Liver (tissue), 9 donors: ENCODE results near the gene NRG2. TPM values are rescaled to one million over a fixed set of nuclear protein-coding genes. Genes with fewer than 3 reads are reported as not detected.

ENCODE experiments used
- DNase-seq: peaks from one replicate; pipeline ENCODE4 v3.0.0-alpha.2; 2017; ENCODE audit warnings: low spot score
- H3K27ac ChIP-seq, 2 donors: one replicate each; pipeline ENCODE4 v1.7.0; 2013; ENCODE audit warnings: inconsistent platforms in 2 of 2, low read length in 2 of 2, control low read depth in 1 of 2, low read depth in 1 of 2, mild to moderate bottlenecking in 1 of 2
- H3K27me3 ChIP-seq, 4 donors: one replicate each; pipeline versions ENCODE4 v1.6.1 to v1.7.0; 2013; ENCODE audit warnings: low read length in 3 of 4, inconsistent platforms in 1 of 4, mild to moderate bottlenecking in 1 of 4, moderate library complexity in 1 of 4; ENCODE audit not compliant: control insufficient read depth in 4 of 4, insufficient read depth in 4 of 4
- H3K36me3 ChIP-seq, 4 donors: one replicate each; pipeline versions ENCODE4 v1.6.1 to v1.7.0; 2013; ENCODE audit warnings: low read length in 3 of 4, mild to moderate bottlenecking in 3 of 4, low read depth in 1 of 4, moderate library complexity in 1 of 4; ENCODE audit not compliant: control insufficient read depth in 4 of 4, insufficient read depth in 3 of 4
- H3K4me1 ChIP-seq, 4 donors: one replicate each; pipeline versions ENCODE4 v1.6.1 to v1.7.0; 2013; ENCODE audit warnings: low read length in 3 of 4, mild to moderate bottlenecking in 3 of 4, moderate library complexity in 1 of 4; ENCODE audit not compliant: control insufficient read depth in 4 of 4, insufficient read depth in 4 of 4
- H3K4me3 ChIP-seq, 3 donors: one replicate each; pipeline versions ENCODE4 v1.6.1 to v1.7.0; 2013; ENCODE audit warnings: low read length in 3 of 3, control low read depth in 1 of 3, low read depth in 1 of 3, mild to moderate bottlenecking in 1 of 3
- H3K9ac ChIP-seq, 2 donors: one replicate each; pipeline ENCODE4 v1.7.0; 2013; ENCODE audit warnings: low read length in 2 of 2, mild to moderate bottlenecking in 2 of 2, moderate library complexity in 2 of 2, control low read depth in 1 of 2, low read depth in 1 of 2
- H3K9me3 ChIP-seq, 4 donors: one replicate each; pipeline versions ENCODE4 v1.6.1 to v1.7.0; 2013; ENCODE audit warnings: low read length in 3 of 4; ENCODE audit not compliant: control insufficient read depth in 4 of 4
- CTCF ChIP-seq: fragments of 150-350 bp; IDR thresholded peaks from 2 replicates; pipeline ENCODE4 v1.5.1; 2017; ENCODE audit warnings: improper control_type of control experiment, low read depth, low read length; ENCODE audit not compliant: missing input control
- EGR1 ChIP-seq, 2 donors: IDR thresholded peaks; 2 replicates each; pipeline ENCODE4 v1.6.1; 2016 to 2018; ENCODE audit warnings: antibody characterized with exemption in 2 of 2, low read depth in 2 of 2
- FOXA1 ChIP-seq: IDR thresholded peaks from 2 replicates; pipeline ENCODE4 v1.6.1; 2016; ENCODE audit warnings: antibody characterized with exemption
- FOXA2 ChIP-seq: IDR thresholded peaks from 2 replicates; pipeline ENCODE4 v1.6.1; 2016; ENCODE audit warnings: antibody characterized with exemption
- GABPA ChIP-seq, 2 donors: IDR thresholded peaks in 1 of 2; conservative IDR thresholded peaks in 1 of 2; 2 replicates each; pipeline ENCODE4 v1.6.1; 2016; ENCODE audit warnings: antibody characterized with exemption in 2 of 2, mild to moderate bottlenecking in 1 of 2, moderate library complexity in 1 of 2
- HNF4A ChIP-seq, 2 donors: conservative IDR thresholded peaks; 2 replicates each; pipeline ENCODE4 v1.6.1; 2016; ENCODE audit warnings: antibody characterized with exemption in 2 of 2, mild to moderate bottlenecking in 2 of 2
- HNF4G ChIP-seq: IDR thresholded peaks from 2 replicates; pipeline ENCODE4 v1.6.1; 2016; ENCODE audit warnings: antibody characterized with exemption
- JUND ChIP-seq, 2 donors: IDR thresholded peaks; 2 replicates each; pipeline ENCODE4 v1.6.1; 2016; ENCODE audit warnings: antibody characterized with exemption in 2 of 2
- MAX ChIP-seq: IDR thresholded peaks from 2 replicates; pipeline ENCODE4 v1.6.1; 2016; ENCODE audit warnings: antibody characterized with exemption
- NR2F2 ChIP-seq: IDR thresholded peaks from 2 replicates; pipeline ENCODE4 v1.6.1; 2016; ENCODE audit warnings: antibody characterized with exemption
- REST ChIP-seq: IDR thresholded peaks from 2 replicates; pipeline ENCODE4 v1.6.1; 2016; ENCODE audit warnings: antibody characterized with exemption, mild to moderate bottlenecking
- RXRA ChIP-seq, 2 donors: IDR thresholded peaks; 2 replicates each; pipeline ENCODE4 v1.6.1; 2017 to 2018; ENCODE audit warnings: antibody characterized with exemption in 2 of 2, mild to moderate bottlenecking in 1 of 2
- SP1 ChIP-seq: IDR thresholded peaks from 2 replicates; pipeline ENCODE4 v1.6.1; 2018; ENCODE audit warnings: antibody characterized with exemption, mild to moderate bottlenecking
- TAF1 ChIP-seq: conservative IDR thresholded peaks from 2 replicates; pipeline ENCODE4 v1.6.1; 2016; ENCODE audit warnings: antibody characterized with exemption, mild to moderate bottlenecking
- YY1 ChIP-seq: IDR thresholded peaks from 2 replicates; pipeline ENCODE4 v1.6.1; 2016; ENCODE audit warnings: antibody characterized with exemption, mild to moderate bottlenecking
- WGBS: extraction: QIAGEN DNeasy Blood & Tissue Kit; methylation state at CpG from one replicate; pipeline ENCODE4 v1.1.7; 2013; 5-methylcytosine and 5-hydroxymethylcytosine counted together
- polyA plus RNA-seq, 2 donors: library from polyadenylated mRNA; stranded (reverse) in 1 of 2; unstranded in 1 of 2; fragments of 200-250 nt in 1 of 2; fragments of >200 nt in 1 of 2; fragmentation: Nextera tagmentation in 1 of 2; extraction: Ambion mirVana in 1 of 2; gene quantifications; one replicate each; pipeline versions ENCODE4 v1.2.1 to v1.2.3, GENCODE V29; 2013 to 2015
- total RNA-seq, 2 donors: library from RNA; depleted of rRNA; stranded (reverse); fragments of >200 nt; gene quantifications; one replicate each; pipeline ENCODE4 v1.2.3, GENCODE V29; 2014
- donor health status: healthy.
- donor health status: healthy.
- donor health status: healthy.
- donor health status: healthy.
- donor health status: healthy.

NRG2 gene
- total and polyA plus RNA-seq, 4 donors = 0.07 to 0.08 TPM; not detected in 2

- 97% methylated on average over 5 of the region's 5 CpGs for WGBS
- no peak for DNase-seq
- no peak for TF ChIP-seq HNF4A (conservative IDR thresholded peaks at IDR 0.05)
- H3K27me3 ChIP-seq = no peaks in the 10 kb centered on the region
- no peak overlapping the region for H3K27ac ChIP-seq
- H3K9me3 ChIP-seq = no peaks in the 10 kb centered on the region
- no peaks in the 10 kb centered on the region for H3K4me1 ChIP-seq
- no peak overlapping the region for H3K4me3 ChIP-seq
- no peaks in the 10 kb centered on the region for H3K36me3 ChIP-seq
- no peak overlapping the region for H3K9ac ChIP-seq
Measured at GRCh38 chr5:139854953-139855352, 188.1 kb downstream of the NRG2 start.

- Histone ChIP-seq H3K4me1 (no peaks in the 10 kb centered on the region), H3K4me3 (no peak overlapping the region), H3K27ac (no peak overlapping the region), H3K9ac (no peak overlapping the region), H3K9me3 (no peaks in the 10 kb centered on the region), H3K27me3 (no peaks in the 10 kb centered on the region), H3K36me3 (no peaks in the 10 kb centered on the region)
- no peak for DNase-seq
- TF ChIP-seq NR2F2 (no peak), RXRA (IDR thresholded peaks at IDR 0.05) (no peak), SP1 (no peak), TAF1 (no peak), FOXA2 (no peak), MAX (no peak), HNF4A (conservative IDR thresholded peaks at IDR 0.05) (no peak), YY1 (no peak)
- 98% methylated on average over 7 of the region's 7 CpGs for WGBS
Measured at GRCh38 chr5:139854029-139854605, 189.0 kb downstream of the NRG2 start.

GRCh38 chr5:139852696-139853095, 190.4 kb downstream of the NRG2 start:
- Histone ChIP-seq H3K9me3 (no peaks in the 10 kb centered on the region), H3K4me1 (peaks cover 0 to 5% (median 4%) of the 10 kb centered on the region in 4 donors), H3K4me3 (no peak overlapping the region), H3K27me3 (no peaks in the 10 kb centered on the region), H3K9ac (no peak overlapping the region), H3K36me3 (no peaks in the 10 kb centered on the region), H3K27ac (no peak overlapping the region)
- WGBS = 92% methylated on average over 8 of the region's 8 CpGs
- DNase-seq = no peak
- TF ChIP-seq JUND (IDR thresholded peaks at IDR 0.05) (no peak), FOXA2 (no peak), CTCF (no peak), HNF4G (no peak), SP1 (no peak)

- no peaks in the 10 kb centered on the region for H3K9me3 ChIP-seq
- H3K9ac ChIP-seq = no peak overlapping the region
- DNase-seq = no peak
- no peaks in the 10 kb centered on the region for H3K27me3 ChIP-seq
- H3K4me1 ChIP-seq = peaks cover 3 to 8% (median 5%) of the 10 kb centered on the region in 4 donors
- H3K4me3 ChIP-seq = no peak overlapping the region
- WGBS = 90% methylated on average over 19 of the region's 19 CpGs
- H3K36me3 ChIP-seq = no peaks in the 10 kb centered on the region
- no peak overlapping the region for H3K27ac ChIP-seq
- TF ChIP-seq REST (no peak), SP1 (no peak), FOXA1 (no peak), MAX (no peak), NR2F2 (no peak), EGR1 (IDR thresholded peaks at IDR 0.05; ENCODE audit: low read depth in 2 of 2) (no peak), HNF4A (conservative IDR thresholded peaks at IDR 0.05) (no peak), GABPA (IDR thresholded peaks at IDR 0.05 in 1 of 2, conservative IDR thresholded peaks at IDR 0.05 in 1 of 2) (no peak), HNF4G (no peak), JUND (IDR thresholded peaks at IDR 0.05) (no peak), YY1 (no peak), TAF1 (no peak), FOXA2 (no peak)
Measured at GRCh38 chr5:139851558-139851957, 191.5 kb downstream of the NRG2 start.
